CD4-positive, alpha-beta T cell (primary cell): ENCODE results near the gene KDR. TPM values are rescaled to one million over a fixed set of nuclear protein-coding genes. Genes with fewer than 3 reads are reported as not detected.

ENCODE experiments used
- ATAC-seq: fragments of 200-7000 bp; cut with Tn5 transposase; one replicate; pipeline ENCODE4 v1.10.0; 2022; ENCODE audit warnings: mild to moderate bottlenecking; ENCODE audit not compliant: poor library complexity
- CTCF ChIA-PET: fragments of 350-600 bp; sonication (Branson Sonifier 250); formaldehyde crosslinking; loops from one replicate; lab custom pipeline; 2021; ENCODE audit warnings: antibody characterized with exemption, inconsistent platforms; lab: Charles Lee
- POLR2A ChIA-PET: fragments of 350-600 bp; sonication (Branson Sonifier 250); formaldehyde crosslinking; loops from one replicate; lab custom pipeline; 2021; ENCODE audit warnings: antibody characterized with exemption, inconsistent platforms; lab: Charles Lee
- DNase-seq, 14 experiments: peaks; one replicate each; pipeline ENCODE4 v3.0.0-alpha.2; 2013 to 2020; ENCODE audit warnings: mixed read lengths in 2 of 14
- H3K27ac ChIP-seq, 2 donors: one replicate each; pipeline versions ENCODE4 v1.5.1 to v1.7.0; 2013; ENCODE audit warnings: low read length in 2 of 2, low read depth in 1 of 2, mild to moderate bottlenecking in 1 of 2
- H3K27me3 ChIP-seq, 2 experiments: 1 replicate in 1 of 2; 2 replicates in 1 of 2; pipeline versions ENCODE4 v1.6.1 to v1.7.0; 2013; ENCODE audit warnings: low read length in 2 of 2, control low read depth in 1 of 2, mild to moderate bottlenecking in 1 of 2, moderate library complexity in 1 of 2; ENCODE audit not compliant: insufficient read depth in 2 of 2, control insufficient read depth in 1 of 2
- H3K36me3 ChIP-seq: one replicate; pipeline ENCODE4 v1.6.1; 2013; ENCODE audit warnings: low read length, control low read depth; ENCODE audit not compliant: insufficient read depth
- H3K4me1 ChIP-seq: one replicate; pipeline ENCODE4 v1.6.1; 2013; ENCODE audit warnings: low read length, control low read depth; ENCODE audit not compliant: insufficient read depth
- H3K4me3 ChIP-seq: one replicate; pipeline ENCODE4 v1.5.1; 2013; ENCODE audit warnings: mild to moderate bottlenecking, low read length, moderate library complexity
- H3K9me3 ChIP-seq, 2 experiments: 1 replicate in 1 of 2; 2 replicates in 1 of 2; pipeline versions ENCODE4 v1.6.1 to v1.7.0; 2013; ENCODE audit warnings: low read length in 2 of 2, mild to moderate bottlenecking in 2 of 2, control low read depth in 1 of 2, moderate library complexity in 1 of 2; ENCODE audit not compliant: control insufficient read depth in 1 of 2, insufficient read depth in 1 of 2
- H3K27ac Mint-ChIP-seq: one replicate; pipeline ENCODE4 v1.8.0; 2020; ENCODE audit warnings: mixed read lengths
- H3K27me3 Mint-ChIP-seq: one replicate; pipeline ENCODE4 v1.8.0; 2021; ENCODE audit warnings: mixed read lengths
- H3K36me3 Mint-ChIP-seq: one replicate; pipeline ENCODE4 v1.8.0; 2021; ENCODE audit warnings: low read depth, mixed read lengths
- H3K4me1 Mint-ChIP-seq: one replicate; pipeline ENCODE4 v1.8.0; 2021; ENCODE audit warnings: low read depth, mixed read lengths
- H3K4me3 Mint-ChIP-seq: one replicate; pipeline ENCODE4 v1.8.0; 2020; ENCODE audit warnings: mild to moderate bottlenecking, mixed read lengths
- H3K9me3 Mint-ChIP-seq: one replicate; pipeline ENCODE4 v1.8.0; 2020; ENCODE audit warnings: mixed read lengths
- CTCF ChIP-seq: fragments of 200-600 bp; IDR thresholded peaks from one replicate; pipeline ENCODE4 v1.8.0; 2022; ENCODE audit warnings: antibody characterized with exemption, mild to moderate bottlenecking
- intact Hi-C, 2 experiments: fragments of 100-400 bp; cut with DNase I in 1 of 2; cut with micrococcal nuclease in 1 of 2; formaldehyde crosslinking; loops; one replicate each; pipeline versions ENCODE4 v1.15.1 to v1.9.0; 2023 to 2025; cut with DNase I, micrococcal nuclease
- total RNA-seq, 174 experiments: library from RNA in 2 of 174; stranded (reverse) in 2 of 174; gene quantifications; one replicate each; pipeline ENCODE4 v1.2.3 and lab custom pipeline; 2021 to 2026

Gene KDR
- total RNA-seq, 2 experiments from 2014 or later = not detected

GRCh38 chr4:55077577-55077976, 47.8 kb downstream of the KDR start:
- Histone ChIP-seq H3K9me3 (no peaks in the 10 kb centered on the region), H3K27ac (no peak overlapping the region), H3K36me3 (no peaks in the 10 kb centered on the region), H3K27me3 (peaks cover 0 to 13% of the 10 kb centered on the region in 2 experiments), H3K4me1 (no peaks in the 10 kb centered on the region), H3K4me3 (no peak overlapping the region)
- DNase-seq = no peak
- Mint-ChIP-seq H3K36me3 (no peaks in the 10 kb centered on the region), H3K4me3 (no peak overlapping the region), H3K9me3 (no peaks in the 10 kb centered on the region), H3K4me1 (no peaks in the 10 kb centered on the region), H3K27ac (no peak overlapping the region), H3K27me3 (peaks cover 15% of the 10 kb centered on the region)
- intact Hi-C loops = no loop called here
- CTCF ChIA-PET = no interaction called here
- POLR2A ChIA-PET = no interaction called here
- no peak for ATAC-seq
- no peak for TF ChIP-seq CTCF

GRCh38 chr4:55075823-55076716, 49.3 kb downstream of the KDR start:
- POLR2A ChIA-PET = no interaction called here
- Mint-ChIP-seq H3K9me3 (no peaks in the 10 kb centered on the region), H3K27me3 (peaks cover 12% of the 10 kb centered on the region), H3K36me3 (no peaks in the 10 kb centered on the region), H3K4me1 (no peaks in the 10 kb centered on the region), H3K27ac (no peak overlapping the region), H3K4me3 (no peak overlapping the region)
- no peak overlapping the region for H3K27ac ChIP-seq
- ATAC-seq = no peak
- CTCF ChIA-PET = no interaction called here
- intact Hi-C loops = no loop called here
- no peaks in the 10 kb centered on the region for H3K36me3 ChIP-seq
- no peak for TF ChIP-seq CTCF
- no peaks in the 10 kb centered on the region for H3K9me3 ChIP-seq
- DNase-seq = no peak
- no peaks in the 10 kb centered on the region for H3K4me1 ChIP-seq
- peaks cover 0 to 13% of the 10 kb centered on the region in 2 experiments for H3K27me3 ChIP-seq
- no peak overlapping the region for H3K4me3 ChIP-seq

- H3K27ac Mint-ChIP-seq = no peak overlapping the region
- H3K36me3 ChIP-seq = no peaks in the 10 kb centered on the region
Measured at GRCh38 chr4:55075376-55075775, 50.0 kb downstream of the KDR start.

More at GRCh38 chr4:55075376-55075775, 50.0 kb downstream of the KDR start:
- Histone ChIP-seq H3K27me3 (peaks cover 0 to 13% of the 10 kb centered on the region in 2 experiments), H3K27ac (no peak overlapping the region), H3K4me3 (no peak overlapping the region), H3K9me3 (no peaks in the 10 kb centered on the region), H3K4me1 (no peaks in the 10 kb centered on the region)
- ChIA-PET CTCF (no interaction called here), POLR2A (no interaction called here)
- H3K4me1 Mint-ChIP-seq = no peaks in the 10 kb centered on the region
- peaks cover 15% of the 10 kb centered on the region for H3K27me3 Mint-ChIP-seq
- no peak for DNase-seq
- no peak for ATAC-seq
- intact Hi-C loops = no loop called here
- no peak for TF ChIP-seq CTCF
- no peak overlapping the region for H3K4me3 Mint-ChIP-seq
- H3K36me3 Mint-ChIP-seq = no peaks in the 10 kb centered on the region
- H3K9me3 Mint-ChIP-seq = no peaks in the 10 kb centered on the region
